Activated gamma-delta T cell treated with anti-CD3 and anti-CD28 coated beads, Interleukin-2, amount 50 U/mL, for 16 hours (primary cell): Measurements from ENCODE around the gene SHISA7.

ENCODE experiments used
- DNase-seq: peaks from one replicate; pipeline ENCODE4 v3.0.0-alpha.2; 2020; ENCODE audit warnings: low read depth

Gene SHISA7

GRCh38 chr19:55387736-55388497 lies 55.2 kb downstream of the SHISA7 start:
- DNase-seq = no peak

DNA sequence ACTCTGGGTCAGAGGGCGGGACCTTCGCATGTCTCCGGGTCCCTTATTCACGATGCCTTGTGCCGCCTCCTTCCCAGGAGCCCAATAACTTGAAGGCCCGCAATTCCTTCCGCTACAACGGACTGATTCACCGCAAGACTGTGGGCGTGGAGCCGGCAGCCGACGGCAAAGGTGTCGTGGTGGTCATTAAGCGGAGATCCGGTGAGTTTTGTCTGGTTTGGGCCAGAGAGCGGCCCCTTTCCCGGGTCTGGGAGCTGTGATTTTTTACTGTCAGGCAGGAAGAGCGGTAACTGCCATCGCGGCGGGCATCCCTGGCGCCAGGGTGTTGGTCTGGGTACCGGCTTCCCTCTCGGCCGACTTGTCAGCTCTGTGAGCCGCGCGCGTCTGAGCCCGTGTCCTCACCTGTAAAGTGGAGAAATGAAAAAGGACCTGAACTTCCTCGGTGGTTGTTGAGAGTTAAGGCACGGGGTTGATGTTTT lies 56.6 kb downstream of the SHISA7 start:
- no peak for DNase-seq

- DNase-seq = peak; percentile 97
These were observed 57.2 kb downstream of the SHISA7 start, which contains the start of gene RPL28 for GRCh38 chr19:55385724-55386492. RPL28 (plus strand) TSS chr19:55385932; CDS start chr19:55386358, 426 bp downstream.

DNA sequence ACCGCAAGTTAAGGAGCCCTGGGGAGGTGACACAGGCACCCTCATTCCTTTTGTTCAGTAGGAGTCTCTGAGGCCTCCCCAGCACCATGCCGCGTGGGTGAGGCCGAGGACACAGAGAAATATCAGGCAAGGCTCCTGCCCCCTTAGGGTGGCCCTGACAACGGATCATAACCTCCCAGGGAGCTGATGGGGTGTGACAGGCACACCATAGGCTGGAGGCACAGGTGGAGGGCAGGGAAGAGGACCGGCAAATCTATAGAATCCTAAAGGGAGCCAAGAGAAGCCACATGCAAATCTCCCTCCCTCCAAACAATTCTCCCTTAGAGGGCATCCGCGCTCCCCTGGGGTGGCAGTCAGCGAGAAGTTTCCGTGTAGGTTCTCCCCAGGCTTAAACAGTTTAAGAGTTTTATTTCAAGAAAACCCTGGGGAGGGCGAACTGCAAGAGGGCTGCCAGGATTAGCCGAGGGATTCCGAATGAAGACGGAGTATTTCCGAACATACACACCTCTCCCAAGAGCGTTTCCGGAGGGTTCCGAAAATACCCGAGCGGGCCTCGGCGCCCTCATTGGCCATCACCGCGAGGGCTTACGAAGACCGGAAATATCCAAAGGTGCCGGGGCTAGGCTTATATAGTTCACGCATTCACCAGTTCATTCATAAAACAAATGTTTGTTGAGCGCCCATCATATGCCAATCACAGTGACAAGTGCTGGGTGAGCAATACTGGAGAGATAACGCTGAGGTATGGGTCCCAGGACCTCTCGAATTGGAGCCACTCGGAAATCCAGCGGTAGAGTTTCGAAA lies 58.0 kb downstream of the SHISA7 start:
- peak; percentile 92 for DNase-seq

DNA sequence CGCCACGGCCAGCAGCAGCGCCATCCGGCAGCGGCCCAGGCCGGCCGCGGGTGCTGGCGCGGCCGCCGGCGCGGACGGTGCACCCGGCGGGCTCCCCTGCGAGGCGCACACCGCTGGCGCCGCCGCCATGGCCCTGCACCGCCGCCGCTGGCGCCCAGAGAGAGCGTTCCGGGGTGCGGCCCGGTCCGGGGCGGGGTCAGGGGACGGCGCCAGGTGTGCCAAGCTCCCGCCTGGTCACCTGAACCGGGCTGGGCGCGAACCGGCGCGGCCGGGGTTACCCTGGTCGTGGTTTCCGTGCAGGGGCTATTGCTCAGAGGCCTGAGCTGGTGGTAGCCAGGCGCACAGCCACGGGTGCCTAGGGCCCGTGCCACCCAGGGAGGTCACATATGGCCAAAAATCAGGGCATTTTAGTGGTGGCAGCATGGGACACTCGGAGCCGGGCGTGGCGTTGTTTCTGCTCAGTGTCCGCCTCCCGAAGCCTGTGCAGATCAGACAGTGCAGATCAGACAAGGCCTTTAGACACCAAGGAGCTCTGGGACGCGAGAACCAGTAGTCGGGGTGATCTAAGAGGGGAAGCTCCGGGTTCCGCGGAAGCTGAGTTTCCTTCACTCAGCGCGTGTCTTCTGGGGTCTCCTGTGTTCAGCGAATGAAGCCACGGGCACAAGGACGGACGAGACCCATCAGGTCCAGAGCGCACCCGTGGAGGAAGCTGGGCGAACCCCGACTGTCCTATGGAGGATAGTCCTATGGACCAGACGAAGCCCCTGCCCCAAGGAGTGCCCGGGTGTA lies 58.8 kb downstream of the SHISA7 start, which contains the start of gene TMEM238:
TMEM238 (minus strand) TSS at position 162 of the 789 bp plus-strand sequence; CDS start at position 129, 33 bp downstream.
- DNase-seq = no peak

DNA sequence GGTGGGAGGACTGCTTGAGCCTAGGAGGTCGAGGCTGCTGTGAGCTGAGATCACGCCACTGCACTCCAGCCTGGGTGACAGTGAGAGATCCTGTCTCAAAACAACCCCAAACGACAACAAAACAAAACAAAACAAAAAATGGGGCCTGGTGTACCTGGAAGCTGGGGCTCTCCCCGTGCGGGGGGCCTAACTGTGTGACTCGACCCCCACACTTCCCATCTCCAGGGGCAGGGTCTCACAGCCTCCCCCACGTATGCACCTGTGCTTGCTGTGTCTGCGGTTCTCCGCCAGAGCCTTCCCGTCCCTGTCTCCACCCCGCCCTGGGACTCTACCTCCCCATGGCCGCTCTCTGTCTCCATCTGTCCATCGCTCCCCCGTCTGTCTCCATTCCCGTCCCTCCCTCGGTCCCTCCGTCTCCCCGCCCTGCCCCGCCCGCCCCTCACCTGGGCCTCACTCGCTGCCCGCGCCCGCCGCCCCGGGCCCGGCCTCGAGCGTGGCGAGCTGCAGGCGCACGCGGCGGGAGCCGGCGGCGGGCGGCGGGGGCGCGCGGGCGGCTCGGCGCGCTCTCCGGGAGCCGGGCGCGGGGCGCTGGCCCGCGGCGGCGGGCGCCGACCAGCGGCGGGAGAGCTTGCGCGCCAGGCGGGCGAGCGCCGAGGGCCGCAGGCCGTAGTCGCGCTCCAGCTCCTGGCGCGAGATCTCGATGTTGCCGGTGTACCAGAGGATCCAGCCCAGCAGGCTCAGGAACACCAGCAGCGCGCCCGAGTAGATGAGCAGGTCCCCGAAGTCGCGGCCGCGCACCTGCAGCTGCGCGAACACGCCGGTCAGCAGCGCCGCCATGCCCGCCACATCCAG lies 59.6 kb downstream of the SHISA7 start:
- DNase-seq = no peak

DNA sequence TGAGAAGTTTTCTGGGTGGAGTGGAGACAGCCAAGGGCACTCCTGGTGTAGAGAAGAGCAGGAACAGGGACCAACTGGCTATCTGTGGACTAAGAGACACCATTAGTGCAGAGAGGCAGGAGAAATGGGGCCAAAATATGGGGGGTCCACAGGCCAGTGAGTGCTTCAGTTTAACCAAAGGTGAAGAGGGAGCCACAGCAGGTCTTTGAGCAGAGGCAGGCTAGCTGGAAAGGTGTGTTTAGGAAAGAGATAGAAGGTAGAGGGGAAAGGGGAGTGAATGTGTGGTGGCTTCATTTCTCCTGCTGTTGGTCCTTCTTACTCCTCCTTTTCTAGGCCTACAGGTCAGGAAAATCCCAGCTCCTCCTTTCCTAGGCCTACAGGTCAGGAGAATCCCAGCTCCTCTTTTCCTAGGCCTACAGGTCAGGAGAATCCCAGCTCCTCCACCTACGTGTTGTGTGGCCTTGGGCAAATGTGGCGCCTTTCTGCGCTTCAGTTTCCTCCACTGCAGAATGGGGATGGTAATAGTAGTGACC lies 60.5 kb downstream of the SHISA7 start:
- DNase-seq = no peak

- no peak for DNase-seq
These were observed 61.1 kb downstream of the SHISA7 start for GRCh38 chr19:55382013-55382412.

DNA sequence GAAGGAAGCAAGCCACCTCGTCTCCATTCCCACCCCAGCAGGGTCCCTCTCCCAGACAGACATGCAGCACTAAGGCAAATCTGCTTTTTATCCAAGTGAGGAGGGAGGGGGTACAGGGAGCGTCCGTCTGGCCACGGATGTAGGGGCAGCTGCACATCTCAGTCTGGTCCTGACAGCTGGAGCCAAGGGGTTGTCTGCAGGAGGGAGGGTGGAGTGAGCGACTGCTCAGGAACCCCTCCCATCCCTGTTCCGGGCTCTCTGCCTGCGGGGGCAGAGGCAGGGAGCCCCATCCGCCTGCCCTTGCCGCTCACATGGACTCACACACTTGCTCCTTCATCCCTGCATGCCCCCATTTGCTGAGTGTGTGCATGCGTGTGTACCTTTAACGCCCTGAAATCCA lies 63.9 kb downstream of the SHISA7 start:
- DNase-seq = no peak
